ENCODE data around the gene CA6.

- TF ChIP-seq POLR2A (IDR thresholded peaks at IDR 0.05) (no peak), CTCF (IDR thresholded peaks at IDR 0.05) (no peak)
Measured at GRCh38 chr1:8922962-8923361, 22.7 kb upstream of the CA6 start.
